H1 (cell line): ENCODE measurements around the gene ANXA5. TPM values are rescaled to one million over a fixed set of nuclear protein-coding genes. Genes with fewer than 3 reads are reported as not detected.

Experiments used
- CHD2 ChIP-seq: IDR thresholded peaks from 2 replicates; pipeline ENCODE4 v1.6.1; 2012; ENCODE audit warnings: low read length, improper control_type of control experiment
- CTBP2 ChIP-seq: IDR thresholded peaks from 2 replicates; pipeline ENCODE4 v1.7.0; 2011; ENCODE audit warnings: borderline replicate concordance, mild to moderate bottlenecking, moderate library complexity, mixed read lengths, low read length; ENCODE audit not compliant: insufficient read depth, insufficient read length
- FOSL1 ChIP-seq: IDR thresholded peaks from 2 replicates; pipeline ENCODE4 v1.6.1; 2011; ENCODE audit warnings: mild to moderate bottlenecking, low read depth, low read length, moderate library complexity; ENCODE audit not compliant: insufficient read depth
- HDAC2 ChIP-seq, 2 experiments: fragments of 300-600 bp in 1 of 2; sonication (generic) in 1 of 2; IDR thresholded peaks; 2 replicates each; pipeline ENCODE4 v1.6.1; 2011 to 2012; ENCODE audit warnings: low read depth in 2 of 2, low read length in 2 of 2, mild to moderate bottlenecking in 2 of 2, moderate library complexity in 2 of 2, borderline replicate concordance in 1 of 2, inconsistent platforms in 1 of 2
- NRF1 ChIP-seq: IDR thresholded peaks from 2 replicates; pipeline ENCODE4 v1.6.1; 2011; ENCODE audit warnings: mild to moderate bottlenecking, low read depth, low read length, improper control_type of control experiment
- PHF8 ChIP-seq: fragments of 200-600 bp; sonication (generic); conservative IDR thresholded peaks from 2 replicates; pipeline ENCODE4 v1.7.1; 2012; ENCODE audit warnings: low read depth, mild to moderate bottlenecking, inconsistent platforms, low read length, moderate library complexity
- POLR2A ChIP-seq, 2 experiments: IDR thresholded peaks; 1 replicate in 1 of 2; 2 replicates in 1 of 2; pipeline ENCODE4 v1.6.1; 2011; ENCODE audit warnings: low read depth in 2 of 2, low read length in 2 of 2, mild to moderate bottlenecking in 2 of 2; ENCODE audit errors: control extremely low read depth in 1 of 2
- RAD21 ChIP-seq, 2 experiments: IDR thresholded peaks in 1 of 2; conservative IDR thresholded peaks in 1 of 2; 2 replicates each; pipeline ENCODE4 v1.6.1; 2011; ENCODE audit warnings: low read depth in 2 of 2, low read length in 2 of 2, improper control_type of control experiment in 1 of 2, inconsistent platforms in 1 of 2, mild to moderate bottlenecking in 1 of 2, moderate library complexity in 1 of 2
- RNF2 ChIP-seq: fragments of 200-900, 300-1000 bp; sonication (generic); IDR thresholded peaks from 2 replicates; pipeline ENCODE4 v1.7.1; 2016; ENCODE audit warnings: borderline replicate concordance, low read depth, mild to moderate bottlenecking, antibody characterized with exemption, low read length; ENCODE audit not compliant: poor library complexity, severe bottlenecking; ENCODE audit errors: missing control alignments
- SP4 ChIP-seq: IDR thresholded peaks from 2 replicates; pipeline ENCODE4 v1.6.1; 2012; ENCODE audit warnings: low read length, inconsistent platforms
- polyA plus RNA-seq, 7 experiments: library from polyadenylated mRNA; depleted of rRNA in 3 of 7; stranded (reverse) in 5 of 7; unstranded in 2 of 7; fragments of >200 nt in 5 of 7; fragments of 200-250 nt in 2 of 7; gene quantifications; 1 replicate in 5 of 7; 2 replicates in 1 of 7; 4 replicates in 1 of 7; pipeline versions ENCODE4 v1.2.1 to v1.2.3, GENCODE V29; 2011 to 2013; ENCODE audit warnings: missing spikeins in 2 of 7, mixed read lengths in 2 of 7
- total RNA-seq: library from RNA; stranded (reverse); fragmentation: NEBNext Ultra II Directional; extraction: Animal tissue kit (Norgen Biotek cat#: 25700); gene quantifications from 2 replicates; pipeline ENCODE4 v1.2.1, GENCODE V29; 2021
- TF ChIP-seq, protein P1 (sequence below): IDR thresholded peaks from 2 replicates; pipeline ENCODE4 v1.6.1; 2012; ENCODE audit warnings: inconsistent platforms

ANXA5 gene
- total and polyA plus RNA-seq, 2 of the 8 experiments (the other 6 are each of a cell fraction or from before 2014, with no cell fraction given), result 213 to 221 TPM

DNA sequence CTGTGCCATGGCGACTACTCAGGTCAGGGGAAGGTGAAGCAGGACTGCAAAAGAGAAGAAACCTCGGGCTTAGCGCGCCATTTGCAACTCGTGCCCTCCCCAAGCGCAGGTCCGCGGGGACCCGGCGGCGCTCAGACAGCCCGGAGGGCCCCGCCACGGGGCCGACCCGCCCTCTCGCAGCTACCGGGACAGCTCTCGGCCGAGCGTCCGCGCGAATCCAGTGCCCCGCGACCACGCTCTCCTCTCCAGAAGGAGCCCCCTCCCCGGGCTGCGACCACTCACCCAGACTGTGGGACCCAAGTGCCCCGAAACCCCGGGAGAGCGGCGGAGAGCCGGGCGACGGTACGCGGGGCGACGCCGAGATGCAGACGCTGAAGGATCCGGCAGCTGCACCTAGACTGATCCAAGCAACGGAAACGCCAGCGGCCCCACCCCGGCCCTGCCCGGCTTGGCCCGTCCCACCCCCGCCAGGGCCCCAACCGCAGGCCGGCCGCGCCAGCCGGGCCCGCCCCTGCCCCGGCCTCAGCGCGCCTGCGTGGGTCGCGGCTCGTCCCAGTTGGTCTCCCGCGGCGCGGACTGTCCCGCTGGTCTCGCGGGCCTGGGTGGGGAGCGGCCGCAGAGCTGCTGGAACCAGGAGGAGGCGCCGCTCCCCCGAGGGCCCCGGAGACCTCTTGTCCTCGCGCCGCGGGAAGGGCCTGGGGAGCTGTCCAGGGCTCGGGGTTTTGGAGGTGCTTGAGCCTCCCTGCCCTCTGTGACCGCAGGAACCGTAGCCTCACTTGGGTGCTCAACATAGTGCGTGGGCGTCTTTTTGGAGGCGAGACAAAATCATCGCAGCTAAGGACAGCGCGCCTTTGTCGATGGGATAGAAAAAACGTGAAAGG, at the start of gene ANXA5 (continued):
- TF ChIP-seq, protein P1, sequence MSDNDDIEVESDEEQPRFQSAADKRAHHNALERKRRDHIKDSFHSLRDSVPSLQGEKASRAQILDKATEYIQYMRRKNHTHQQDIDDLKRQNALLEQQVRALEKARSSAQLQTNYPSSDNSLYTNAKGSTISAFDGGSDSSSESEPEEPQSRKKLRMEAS, result peak; percentile 10; the same call in 1 of the 2 replicates
- TF ChIP-seq FOSL1 (no peak), RNF2 (no peak), HDAC2 (IDR thresholded peaks at IDR 0.05; ENCODE audit: borderline replicate concordance in 1 of 2, low read depth in 2 of 2, low read length in 2 of 2) (peak; percentile 90 to 94; a peak in 2 of 4 replicates), CTBP2 (no peak), NRF1 (0 out of 2 replicates have a peak, but pooled peaks have one; percentile 17), RAD21 (IDR thresholded peaks at IDR 0.05 in 1 of 2, conservative IDR thresholded peaks at IDR 0.05 in 1 of 2; ENCODE audit: low read depth in 2 of 2, low read length in 2 of 2) (peak; percentile 50 to 68), CHD2 (no peak), POLR2A (IDR thresholded peaks at IDR 0.05; ENCODE audit: control extremely low read depth in 1 of 2, low read depth in 2 of 2, low read length in 2 of 2) (peak; percentile 37 to 68), PHF8 (peak; percentile 53; the same call in 1 of the 2 replicates), SP4 (no peak)
